Transverse colon (tissue), 4 donors: ENCODE measurements around the gene ZPBP2.
"Not testable (repeated sequence)": the region's sequence is repeated elsewhere in the genome, so short reads cannot be mapped to it uniquely, and the experiment has no call there.

Source experiments
- CTCF ChIP-seq, 5 experiments: fragments of 200-600 bp in 3 of 5; fragments of 450-650 bp in 2 of 5; sonication (generic) in 3 of 5; IDR thresholded peaks; 1 replicate in 2 of 5; 2 replicates in 3 of 5; pipeline ENCODE4 v1.5.1; 2016 to 2017; ENCODE audit warnings: antibody characterized with exemption in 5 of 5, inconsistent platforms in 3 of 5, mild to moderate bottlenecking in 2 of 5, moderate library complexity in 1 of 5
- POLR2AphosphoS5 ChIP-seq, 3 donors: sonication (generic); formaldehyde crosslinking; IDR thresholded peaks; one replicate each; pipeline ENCODE4 v1.6.1; 2016; ENCODE audit warnings: antibody characterized with exemption in 3 of 3

GRCh38 chr17:39855911-39856649 is 11.9 kb upstream of the ZPBP2 start:
- TF ChIP-seq CTCF, POLR2AphosphoS5 (IDR thresholded peaks at IDR 0.05): not testable (repeated sequence)
